Kidney (tissue), 14 donors: ENCODE data around the gene FBXO41. TPM values are rescaled to one million over a fixed set of nuclear protein-coding genes. Genes with fewer than 3 reads are reported as not detected.

ENCODE experiments used
- DNase-seq, 5 donors: peaks; one replicate each; pipeline ENCODE4 v3.0.0-alpha.2; 2013 to 2020
- FAIRE-seq: peaks from 2 replicates; lab custom pipeline; 2012; peaks lifted over from hg19 to GRCh38; lab: Jason Lieb, UNC
- H3K27ac ChIP-seq, 2 donors: one replicate each; pipeline ENCODE4 v1.7.0; 2013; ENCODE audit warnings: low read depth in 2 of 2, low read length in 2 of 2, inconsistent platforms in 1 of 2
- H3K27me3 ChIP-seq: one replicate; pipeline ENCODE4 v1.7.1; 2013; ENCODE audit warnings: low read length, inconsistent platforms; ENCODE audit not compliant: control insufficient read depth, insufficient read depth
- H3K36me3 ChIP-seq, 3 donors: one replicate each; pipeline versions ENCODE4 v1.7.0 to v1.7.1; 2013; ENCODE audit warnings: low read length in 3 of 3, control low read depth in 1 of 3, inconsistent platforms in 1 of 3; ENCODE audit not compliant: insufficient read depth in 3 of 3, control insufficient read depth in 2 of 3
- H3K4me1 ChIP-seq, 3 donors: one replicate each; pipeline versions ENCODE4 v1.7.0 to v1.7.1; 2013; ENCODE audit warnings: low read length in 3 of 3, inconsistent platforms in 1 of 3, low read depth in 1 of 3; ENCODE audit not compliant: control insufficient read depth in 2 of 3, insufficient read depth in 2 of 3
- H3K4me3 ChIP-seq, 3 donors: one replicate each; pipeline versions ENCODE4 v1.7.0 to v1.8.1; 2013; ENCODE audit warnings: low read length in 3 of 3, control low read depth in 1 of 3, inconsistent platforms in 1 of 3
- H3K9ac ChIP-seq, 3 donors: one replicate each; pipeline versions ENCODE4 v1.7.0 to v1.7.1; 2013; ENCODE audit warnings: low read length in 3 of 3, control low read depth in 1 of 3, inconsistent platforms in 1 of 3
- H3K9me3 ChIP-seq, 3 donors: one replicate each; pipeline versions ENCODE4 v1.7.0 to v1.7.1; 2013; ENCODE audit warnings: low read length in 3 of 3, control low read depth in 1 of 3, inconsistent platforms in 1 of 3; ENCODE audit not compliant: control insufficient read depth in 2 of 3, insufficient read depth in 1 of 3
- intact Hi-C: fragments of 100-400 bp; cut with DNase I; formaldehyde crosslinking; loops from one replicate; pipeline ENCODE4 v1.11.1; 2022
- polyA plus RNA-seq: library from polyadenylated mRNA; stranded (reverse); fragments of 350-450 nt; fragmentation: Illumina TruSeq; extraction: RNeasy Lipid Tissue Mini Kit (QIAGEN cat#74804); gene quantifications from one replicate; pipeline ENCODE4 v1.2.3, GENCODE V29; 2014; ENCODE audit warnings: low read depth, low replicate concordance; ENCODE audit not compliant: insufficient read depth
- total RNA-seq: library from RNA; stranded (reverse); fragmentation: NEBNext Ultra II Directional; extraction: Animal tissue kit (Norgen Biotek cat#: 25700); gene quantifications from one replicate; pipeline ENCODE4 v1.2.1, GENCODE V29; 2021
- TF ChIP-seq, protein P1 (sequence below): IDR thresholded peaks from 3 replicates; pipeline ENCODE4 v1.5.1; 2012; ENCODE audit warnings: mild to moderate bottlenecking, moderate library complexity, borderline replicate concordance; ENCODE audit not compliant: insufficient read depth; ENCODE audit errors: extremely low read depth
- donor health status: control.
- donor health status: control.
- donor health status: control.
- donor health status: control.
- donor health status: control.
- donor health status: DM: yes; HTN: yes; CAD: no.
- donor health status: Normal renal cell carcinoma (clear cell type).

FBXO41 gene
- total and polyA plus RNA-seq, 2 donors from 2014 or later, result 0.49 to 5.2 TPM

DNA sequence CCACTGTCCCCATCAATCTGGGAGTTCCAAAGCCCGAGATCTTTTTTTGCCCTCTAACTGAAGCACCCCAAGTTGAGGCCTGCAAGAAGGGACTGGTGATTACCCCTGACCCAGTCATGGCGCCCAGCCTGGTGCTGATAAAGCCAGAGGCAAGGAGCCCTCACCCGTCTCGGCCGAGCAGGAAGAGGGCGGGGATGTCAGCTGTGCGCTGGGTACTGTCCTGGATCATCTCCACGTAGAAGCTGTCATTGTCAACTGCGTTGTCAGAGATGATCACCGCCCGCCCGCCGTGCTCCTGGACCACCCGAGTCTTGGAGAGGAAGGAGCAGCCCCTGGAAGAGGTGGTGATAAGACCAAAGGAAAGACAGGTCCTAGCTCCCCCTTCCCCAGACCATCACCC lies 55.6 kb downstream of the FBXO41 start:
- DNase-seq (no peak), FAIRE-seq (no peak)
- intact Hi-C loops, result no loop called here
- TF ChIP-seq, protein P1, sequence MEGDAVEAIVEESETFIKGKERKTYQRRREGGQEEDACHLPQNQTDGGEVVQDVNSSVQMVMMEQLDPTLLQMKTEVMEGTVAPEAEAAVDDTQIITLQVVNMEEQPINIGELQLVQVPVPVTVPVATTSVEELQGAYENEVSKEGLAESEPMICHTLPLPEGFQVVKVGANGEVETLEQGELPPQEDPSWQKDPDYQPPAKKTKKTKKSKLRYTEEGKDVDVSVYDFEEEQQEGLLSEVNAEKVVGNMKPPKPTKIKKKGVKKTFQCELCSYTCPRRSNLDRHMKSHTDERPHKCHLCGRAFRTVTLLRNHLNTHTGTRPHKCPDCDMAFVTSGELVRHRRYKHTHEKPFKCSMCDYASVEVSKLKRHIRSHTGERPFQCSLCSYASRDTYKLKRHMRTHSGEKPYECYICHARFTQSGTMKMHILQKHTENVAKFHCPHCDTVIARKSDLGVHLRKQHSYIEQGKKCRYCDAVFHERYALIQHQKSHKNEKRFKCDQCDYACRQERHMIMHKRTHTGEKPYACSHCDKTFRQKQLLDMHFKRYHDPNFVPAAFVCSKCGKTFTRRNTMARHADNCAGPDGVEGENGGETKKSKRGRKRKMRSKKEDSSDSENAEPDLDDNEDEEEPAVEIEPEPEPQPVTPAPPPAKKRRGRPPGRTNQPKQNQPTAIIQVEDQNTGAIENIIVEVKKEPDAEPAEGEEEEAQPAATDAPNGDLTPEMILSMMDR, result no peak
- Histone ChIP-seq H3K27me3 (no peaks in the 10 kb centered on the region), H3K9ac (no peak overlapping the region), H3K27ac (no peak overlapping the region), H3K4me3 (no peak overlapping the region), H3K4me1 (peaks cover 3 to 9% (median 4%) of the 10 kb centered on the region in 3 donors), H3K9me3 (no peaks in the 10 kb centered on the region), H3K36me3 (peaks cover 0 to 31% (median 11%) of the 10 kb centered on the region in 3 donors)

DNA sequence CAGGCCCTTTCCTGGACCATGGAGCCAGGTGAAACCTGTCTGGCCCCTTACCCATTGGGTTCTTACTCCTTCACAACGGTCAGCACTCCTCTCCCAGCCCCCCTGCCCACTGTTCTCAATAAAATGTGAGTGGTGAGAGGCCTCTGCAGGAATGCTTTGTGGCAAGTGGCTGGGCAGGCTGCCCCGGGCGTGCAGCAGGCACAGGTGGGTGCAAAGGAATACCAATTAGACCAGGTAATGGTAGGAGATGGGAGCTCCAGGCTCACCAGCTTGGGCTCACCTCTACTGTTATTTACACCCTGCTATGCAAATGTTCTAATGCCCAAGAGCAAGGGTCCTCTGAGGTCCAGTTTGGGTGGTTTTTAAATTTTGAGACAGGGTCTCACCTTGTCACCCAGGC lies 57.2 kb downstream of the FBXO41 start:
- no peak for FAIRE-seq
- no peak overlapping the region for H3K4me3 ChIP-seq
- no peaks in the 10 kb centered on the region for H3K27me3 ChIP-seq
- H3K27ac ChIP-seq, result no peak overlapping the region
- TF ChIP-seq, protein P1, result no peak
- H3K36me3 ChIP-seq, result peaks cover 0 to 44% (median 16%) of the 10 kb centered on the region in 3 donors
- intact Hi-C loops, result no loop called here
- no peaks in the 10 kb centered on the region for H3K4me1 ChIP-seq
- no peak for DNase-seq
- H3K9me3 ChIP-seq, result no peaks in the 10 kb centered on the region
- H3K9ac ChIP-seq, result no peak overlapping the region

DNA sequence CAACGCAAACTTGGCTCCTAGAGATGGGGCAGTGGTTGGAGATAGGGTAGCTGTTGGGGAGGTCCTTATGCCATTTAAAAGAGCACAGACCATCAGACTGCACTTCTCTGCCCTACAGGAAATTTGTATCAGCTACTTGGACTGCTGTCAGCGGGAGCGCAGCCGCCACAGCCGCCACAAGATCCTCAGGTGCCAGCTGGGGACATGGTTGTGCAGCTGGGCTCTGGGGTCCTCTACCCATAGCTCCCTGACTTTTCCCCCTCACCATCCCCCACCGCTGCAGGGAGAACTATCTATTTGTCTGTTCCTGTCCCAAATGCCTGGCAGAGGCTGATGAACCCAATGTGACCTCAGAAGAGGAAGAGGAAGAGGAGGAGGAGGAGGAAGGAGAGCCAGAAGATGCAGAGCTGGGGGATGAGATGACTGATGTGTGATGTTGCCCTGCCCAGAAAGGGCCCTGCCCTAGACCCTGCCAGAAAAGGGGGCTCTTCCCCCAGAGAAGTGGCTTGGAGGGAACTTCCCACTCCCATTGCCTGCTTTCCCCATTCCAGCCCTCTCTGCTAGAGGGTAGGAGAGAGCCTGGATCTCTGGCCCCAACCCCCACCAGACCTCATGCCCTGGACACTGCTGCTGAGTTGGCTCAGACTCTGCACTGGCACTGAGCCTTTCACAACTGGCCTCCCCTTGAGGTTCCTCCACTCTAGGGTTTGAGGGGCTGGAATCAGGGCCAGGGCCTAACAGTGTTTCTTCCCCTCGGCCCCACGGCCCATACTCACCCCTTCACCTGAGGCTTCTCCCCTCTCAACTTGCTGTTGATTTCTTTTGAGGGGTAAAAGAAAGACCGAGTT lies 58.5 kb downstream of the FBXO41 start:
- FAIRE-seq, result no peak
- Histone ChIP-seq H3K4me1 (no peaks in the 10 kb centered on the region), H3K9me3 (no peaks in the 10 kb centered on the region), H3K27ac (no peak overlapping the region), H3K4me3 (no peak overlapping the region), H3K9ac (no peak overlapping the region), H3K36me3 (peaks cover 0 to 44% (median 21%) of the 10 kb centered on the region in 3 donors), H3K27me3 (no peaks in the 10 kb centered on the region)
- no peak for DNase-seq
- TF ChIP-seq, protein P1, result no peak
- intact Hi-C loops, result no loop called here
